Stimulated activated CD4-positive, alpha-beta T cell treated with anti-CD3 and anti-CD28 coated beads, Interleukin-4, amount 100 ng/mL, for 24 hours (primary cell): ENCODE measurements around the gene GMDS.

Source experiments
- DNase-seq: peaks from one replicate; pipeline ENCODE4 v3.0.0-alpha.2; 2020

The GMDS gene

DNA sequence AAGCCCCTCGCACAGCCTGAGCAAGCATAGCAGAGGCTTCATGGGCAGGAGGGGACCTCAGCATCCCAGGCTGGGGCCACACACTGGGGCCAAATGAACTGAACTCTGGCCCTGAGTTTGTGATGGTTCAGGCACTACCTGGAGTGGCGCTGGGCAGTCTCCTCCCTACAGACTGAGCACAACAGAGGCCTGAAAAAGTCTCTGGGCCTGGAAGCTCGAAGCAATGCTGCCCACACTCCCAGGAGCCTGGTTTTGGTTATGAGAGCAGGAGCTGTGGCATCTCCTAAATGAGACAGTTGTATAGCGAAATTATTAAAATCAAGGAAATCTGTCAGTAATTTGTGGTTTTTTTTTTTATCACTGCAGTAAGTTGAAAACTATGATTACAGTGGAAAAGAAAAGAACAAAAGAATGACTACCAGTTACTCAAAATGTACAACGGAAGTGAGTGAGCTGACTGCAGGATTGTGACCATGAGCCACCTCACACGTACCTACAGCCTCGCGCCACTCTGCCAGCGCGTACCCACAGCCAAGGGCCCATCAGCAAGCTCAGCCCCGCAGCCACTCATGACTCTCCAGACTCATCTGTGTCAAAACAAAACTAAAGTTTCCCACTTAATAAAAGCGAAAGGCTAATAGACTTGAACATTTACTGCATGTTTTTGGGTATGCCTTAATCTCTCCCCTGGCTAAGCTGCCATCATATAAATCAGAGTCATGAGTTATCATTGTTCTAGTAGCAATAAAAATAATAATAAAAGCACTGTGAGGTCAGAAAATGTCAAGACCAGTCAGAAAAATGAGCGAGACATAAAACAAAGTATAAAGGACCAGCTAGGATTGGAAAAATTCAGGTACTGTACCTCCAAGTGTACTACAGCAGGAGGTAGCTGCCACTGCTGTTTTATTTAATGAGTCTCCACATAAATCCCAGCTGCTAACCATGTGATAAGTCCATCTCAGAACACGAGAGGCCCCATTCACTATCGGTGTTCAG lies 458.7 kb downstream of the GMDS start:
- DNase-seq, result peak; percentile 49

DNA sequence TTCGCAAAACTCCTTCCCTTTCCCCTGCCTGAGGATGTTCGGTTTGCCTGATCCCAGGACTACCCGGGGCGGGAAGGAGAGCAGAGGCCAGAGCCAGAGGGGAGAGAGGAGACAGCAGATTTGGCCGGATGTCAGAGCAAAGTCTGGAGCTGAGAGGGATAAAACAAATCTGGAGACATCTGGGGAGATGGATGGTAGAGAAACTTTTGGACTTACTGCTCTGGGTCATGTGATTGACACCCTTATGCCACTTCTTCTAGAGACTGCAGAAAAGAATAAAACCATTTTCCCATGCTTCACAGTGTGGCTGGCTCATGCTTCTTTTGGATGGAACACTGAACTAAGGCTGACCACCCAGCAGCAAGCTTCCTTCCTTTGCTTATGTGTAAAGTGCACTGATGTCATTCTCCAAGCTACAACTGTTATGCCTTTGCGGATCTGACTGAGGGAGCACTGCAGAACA lies 461.0 kb downstream of the GMDS start:
- no peak for DNase-seq

DNA sequence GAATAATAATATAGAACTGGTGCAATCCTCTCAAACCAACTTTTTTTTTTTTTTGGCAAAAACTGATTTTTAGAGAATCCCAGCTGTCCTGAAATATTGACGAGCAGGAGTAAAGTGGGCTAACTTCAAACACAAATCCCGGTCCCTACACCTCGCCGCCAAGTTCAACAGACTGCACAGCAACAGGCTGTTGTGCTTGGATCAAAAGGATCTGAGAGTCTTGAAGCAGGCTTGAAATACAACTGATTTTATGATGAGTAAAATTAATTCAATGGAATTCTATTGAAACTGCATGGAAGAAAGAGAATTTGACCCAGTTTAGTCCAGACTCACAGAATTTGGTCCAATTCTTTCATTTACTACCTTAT lies 463.6 kb downstream of the GMDS start:
- no peak for DNase-seq

DNA sequence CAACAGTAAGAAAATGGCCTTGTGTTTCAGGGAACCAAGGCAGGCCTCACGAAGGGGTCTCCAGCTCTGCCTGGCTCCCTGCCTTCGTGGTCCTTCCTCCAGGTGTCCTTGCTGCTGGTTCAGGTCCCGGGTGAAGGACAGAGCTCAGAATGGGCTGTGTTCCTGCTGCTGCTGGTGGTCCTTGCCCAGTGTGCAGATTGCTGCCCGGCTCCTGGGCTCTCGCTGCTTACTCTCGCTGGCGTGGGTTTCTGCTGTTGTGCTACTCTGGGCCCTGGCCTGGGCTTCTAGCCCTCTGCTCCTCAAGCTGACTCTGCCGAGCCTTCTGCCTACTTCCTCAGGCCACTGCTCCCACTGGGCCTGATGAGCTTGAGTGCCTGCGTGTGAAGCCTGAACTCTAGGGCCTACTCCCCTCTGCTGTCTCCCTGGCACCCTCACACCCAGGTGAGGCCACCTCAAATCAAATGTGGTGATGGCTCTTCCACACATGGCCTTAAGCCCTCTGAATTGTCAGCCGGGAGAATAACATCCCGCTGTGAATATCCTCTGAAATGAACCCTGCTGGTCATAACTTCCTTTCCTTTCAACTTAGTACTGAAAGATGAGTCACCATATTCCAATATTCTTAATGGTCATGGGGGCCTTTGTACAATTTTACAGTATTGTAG lies 464.1 kb downstream of the GMDS start:
- no peak for DNase-seq

DNA sequence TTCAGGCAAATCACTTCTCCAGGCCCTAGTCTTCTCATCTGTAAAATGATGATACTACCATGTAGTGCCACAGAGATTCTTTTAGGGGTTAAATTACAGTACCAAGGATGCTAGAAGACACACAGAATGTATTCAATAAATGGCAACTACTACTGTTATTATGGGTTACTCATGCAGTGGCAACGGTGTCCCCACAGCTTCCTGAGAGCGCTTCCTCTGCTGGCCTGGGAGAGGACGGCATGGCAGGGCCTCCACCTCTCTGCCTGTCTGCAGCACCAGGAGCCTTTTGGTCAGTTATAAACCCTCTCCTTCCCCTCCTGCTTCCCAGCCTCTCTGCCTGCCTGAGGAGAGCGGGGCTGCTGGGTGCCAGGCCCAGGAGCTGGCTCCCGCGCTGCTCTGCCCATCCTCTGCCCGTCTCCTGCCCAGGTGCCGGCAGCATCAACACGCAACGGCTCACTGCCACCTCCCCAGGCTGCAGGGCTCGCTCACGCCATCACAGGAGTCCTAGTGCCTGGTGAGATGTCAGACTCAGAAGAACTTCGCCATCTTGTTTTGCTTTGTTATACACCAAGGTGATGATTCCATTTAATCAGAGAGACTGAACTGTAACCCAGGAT lies 465.0 kb downstream of the GMDS start:
- DNase-seq, result no peak

DNA sequence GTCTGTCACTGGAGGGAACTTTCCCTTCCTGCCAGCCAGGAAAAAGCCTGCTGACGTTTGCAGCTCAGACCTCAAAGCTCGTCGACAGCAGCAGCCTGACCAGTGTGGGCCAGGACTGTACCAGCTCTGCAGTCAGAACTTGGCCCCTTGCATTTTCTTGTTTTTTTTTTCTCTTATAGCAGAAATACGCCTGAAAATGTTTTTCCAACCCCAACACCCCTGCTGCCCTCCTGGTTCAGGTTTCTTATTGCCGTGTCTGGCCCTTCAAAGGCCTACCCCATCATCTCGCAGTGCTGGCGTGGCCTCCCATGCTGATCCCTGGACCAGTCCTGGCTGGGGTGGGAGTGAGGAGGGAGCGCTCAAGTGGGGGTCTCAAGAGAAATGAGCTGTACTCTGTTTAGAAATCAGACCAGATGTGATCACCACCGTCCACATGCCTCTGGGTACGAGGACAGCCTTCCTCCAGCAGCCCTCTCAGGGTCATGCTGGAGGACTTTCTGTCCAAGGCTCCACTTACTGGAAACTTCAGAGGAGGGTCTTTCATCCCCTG lies 466.6 kb downstream of the GMDS start:
- no peak for DNase-seq

DNA sequence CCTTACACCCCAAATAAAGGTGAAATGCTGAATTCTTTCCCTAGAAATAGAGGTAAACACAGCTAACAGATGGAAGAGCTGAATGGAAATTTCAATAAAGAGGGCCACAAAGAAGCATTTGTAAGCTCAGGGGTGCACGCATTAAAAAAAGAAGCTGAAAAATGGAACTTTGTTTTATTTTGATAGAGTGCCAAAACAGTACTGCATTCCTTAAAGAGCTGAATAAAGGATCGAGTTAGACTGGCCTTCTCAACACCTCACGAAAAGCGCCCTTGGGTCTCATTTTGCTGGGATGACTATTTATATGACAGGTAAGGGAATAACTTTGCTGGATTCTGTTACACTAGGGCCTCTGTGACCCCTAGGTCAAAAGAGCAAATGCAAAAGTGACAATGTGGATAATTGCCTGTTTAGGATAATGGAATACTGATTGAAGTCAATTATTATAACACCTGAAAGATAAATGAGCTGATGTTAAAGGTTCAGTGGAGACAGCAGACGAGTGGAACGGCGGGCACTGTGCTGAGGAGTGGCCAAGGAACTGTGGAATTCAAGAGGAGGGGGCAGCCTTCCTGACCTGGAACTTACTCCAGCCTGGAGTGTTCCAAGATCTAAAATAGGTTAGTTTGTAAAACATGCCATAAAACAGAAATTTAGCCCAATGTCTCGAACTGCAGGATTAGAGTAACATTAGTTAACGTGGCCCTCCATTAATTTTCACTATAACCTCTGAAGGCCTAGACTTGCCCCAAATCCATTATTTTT lies 467.3 kb downstream of the GMDS start:
- DNase-seq, result no peak

DNA sequence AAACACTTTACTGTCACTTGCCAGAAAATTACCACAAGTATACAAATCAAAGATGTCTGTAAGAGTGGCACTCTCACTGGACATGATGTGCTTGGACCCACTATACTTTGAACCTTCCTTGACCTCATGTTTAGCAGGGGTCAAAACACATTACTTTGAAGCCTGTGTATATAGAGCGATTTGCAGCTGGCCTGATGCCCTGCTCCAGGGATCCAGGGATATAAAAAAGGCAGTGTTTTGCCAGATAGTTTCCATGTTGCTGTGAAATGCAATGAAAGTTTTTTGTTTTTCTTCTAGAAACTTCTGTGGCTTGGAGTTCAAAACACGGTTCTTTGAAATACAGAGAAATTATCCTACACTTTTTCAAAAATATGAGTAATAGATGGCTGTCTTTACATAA lies 470.0 kb downstream of the GMDS start:
- DNase-seq, result no peak

DNA sequence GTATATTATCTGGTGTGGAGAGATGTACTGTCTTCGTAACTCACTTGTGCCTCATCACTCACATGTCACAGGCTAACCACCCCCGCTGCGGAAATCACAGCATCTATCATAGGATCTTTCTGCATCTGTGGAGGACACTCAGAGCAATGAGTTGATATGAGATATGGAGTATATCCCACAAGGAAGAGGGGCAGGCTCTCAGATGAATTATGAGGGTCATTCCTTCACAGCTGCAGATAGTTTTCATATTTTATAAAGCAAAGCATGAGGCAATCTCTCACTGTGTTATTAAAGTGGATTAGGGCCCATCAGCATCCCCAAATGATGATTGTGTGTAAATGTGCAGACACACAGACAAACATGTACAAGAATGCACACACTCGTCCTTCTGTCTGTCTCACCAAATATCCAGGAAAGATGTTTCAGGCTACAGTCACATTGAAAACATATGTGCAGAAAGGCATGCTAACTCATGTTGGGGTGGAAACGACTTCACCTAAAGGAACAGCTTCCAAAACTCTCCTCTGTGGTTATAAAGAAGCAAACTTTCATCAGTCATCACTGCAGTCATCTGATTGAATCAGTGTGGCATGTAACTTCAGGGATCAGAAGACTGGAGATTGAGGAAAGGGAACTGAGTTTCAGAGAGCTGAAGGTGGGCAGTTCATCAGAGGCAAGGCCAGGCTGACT lies 471.0 kb downstream of the GMDS start:
- DNase-seq, result no peak

DNA sequence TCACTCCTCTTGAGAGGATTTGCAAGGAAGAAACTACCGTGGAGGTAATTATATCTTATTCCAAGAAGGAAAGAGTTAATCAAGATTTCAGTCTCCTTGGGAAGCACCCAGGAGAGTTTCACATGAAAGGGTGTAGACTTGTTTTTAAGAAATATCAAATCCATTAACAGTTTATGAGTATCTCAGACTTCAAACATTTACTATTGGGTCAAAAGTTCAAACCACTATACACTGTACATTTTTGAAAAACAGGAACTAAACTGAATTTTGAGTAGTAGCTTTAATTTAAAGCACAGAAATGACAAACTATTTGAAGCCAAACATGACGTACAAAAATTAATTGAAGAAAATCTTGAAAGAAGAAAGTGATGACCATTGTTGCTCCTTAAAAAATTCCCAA lies 471.7 kb downstream of the GMDS start:
- no peak for DNase-seq

DNA sequence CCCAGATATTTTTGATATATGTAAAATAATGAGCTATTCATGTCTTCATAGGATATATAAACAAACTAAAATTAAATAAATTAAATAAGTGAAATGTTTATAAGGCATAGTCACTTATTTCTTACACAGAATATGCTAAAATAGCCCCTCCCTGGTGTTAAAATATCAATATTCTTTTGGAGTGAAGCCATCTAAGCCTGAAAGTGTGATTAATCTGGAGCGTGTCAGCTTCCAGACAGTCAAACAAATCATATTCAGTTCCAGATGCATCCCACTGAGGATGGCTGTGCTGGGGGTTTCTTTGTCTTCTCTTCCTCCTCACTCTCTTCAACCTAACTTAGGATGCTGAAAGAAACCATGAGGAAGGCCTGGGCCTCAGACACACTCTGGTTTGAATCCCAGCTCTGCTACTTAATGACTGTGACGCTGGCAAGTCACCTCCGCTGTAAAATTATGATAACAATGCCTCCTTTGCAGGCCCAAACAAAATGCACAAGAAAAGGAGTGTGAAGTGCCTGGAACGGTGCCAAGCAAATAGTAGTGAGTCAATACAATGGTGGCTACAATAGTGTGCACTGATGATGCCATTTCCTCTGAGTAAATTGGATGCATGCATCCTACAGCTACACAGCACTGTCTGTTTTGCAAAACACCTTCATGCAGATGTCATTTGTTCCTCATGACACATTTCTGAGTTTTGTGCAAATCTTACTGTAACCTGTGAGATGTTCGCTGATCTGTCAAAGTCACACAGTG lies 474.3 kb downstream of the GMDS start:
- peak; percentile 47 for DNase-seq

DNA sequence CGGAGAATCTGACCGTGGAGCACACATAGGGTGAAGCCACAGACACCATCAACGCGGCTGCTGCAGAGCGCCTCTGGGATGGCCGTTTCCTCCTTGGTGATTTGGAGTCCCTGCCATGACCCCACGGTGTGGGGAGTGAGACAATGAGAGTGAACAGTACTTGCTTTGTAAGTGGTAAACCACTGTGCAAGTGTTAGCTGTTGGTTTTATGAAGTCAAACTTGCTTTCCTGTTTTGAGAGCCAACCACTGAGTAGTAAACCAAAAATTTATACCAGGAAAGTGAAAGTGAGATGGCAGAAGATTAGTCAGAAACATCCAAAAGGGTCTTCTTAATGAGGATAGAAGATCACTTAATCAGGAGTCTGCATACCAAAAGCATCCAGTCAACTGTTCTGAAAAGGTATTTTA lies 475.0 kb downstream of the GMDS start:
- DNase-seq, result peak; percentile 36

DNA sequence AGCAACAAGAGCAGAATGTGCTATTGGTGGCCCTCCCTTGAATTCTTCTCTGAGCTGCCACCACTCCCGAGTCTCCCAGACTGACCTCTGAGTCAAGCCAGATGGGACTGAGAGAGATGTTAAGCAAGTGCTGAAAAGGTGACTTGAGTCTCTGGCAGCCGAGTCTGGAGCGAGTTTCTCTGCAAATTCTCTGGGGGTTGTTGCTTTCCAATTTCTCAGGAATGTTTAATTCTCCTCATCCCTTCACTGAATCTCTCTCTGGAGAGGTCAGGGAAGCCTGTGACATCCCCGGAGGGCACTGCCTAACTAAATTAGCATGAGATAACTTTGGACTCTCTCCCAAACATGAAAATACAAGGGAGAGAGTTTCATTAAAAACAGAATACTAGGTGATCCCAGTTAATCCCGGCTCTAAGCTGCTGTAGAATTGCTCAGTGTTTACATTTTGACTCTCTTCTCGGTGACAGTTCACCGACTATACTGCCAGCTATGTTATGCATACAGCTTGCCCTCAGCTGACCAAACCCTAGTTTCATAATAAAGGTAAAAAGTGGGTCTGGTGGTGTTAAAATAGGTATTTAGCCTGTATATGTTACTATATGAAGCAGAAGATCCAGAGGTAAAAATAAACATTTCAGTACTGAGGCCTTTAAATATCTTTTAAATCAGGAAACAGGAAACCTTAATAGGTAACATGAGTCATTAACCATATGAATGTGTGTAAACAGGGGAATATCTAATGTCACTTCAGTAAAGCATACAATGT lies 477.7 kb downstream of the GMDS start:
- no peak for DNase-seq

DNA sequence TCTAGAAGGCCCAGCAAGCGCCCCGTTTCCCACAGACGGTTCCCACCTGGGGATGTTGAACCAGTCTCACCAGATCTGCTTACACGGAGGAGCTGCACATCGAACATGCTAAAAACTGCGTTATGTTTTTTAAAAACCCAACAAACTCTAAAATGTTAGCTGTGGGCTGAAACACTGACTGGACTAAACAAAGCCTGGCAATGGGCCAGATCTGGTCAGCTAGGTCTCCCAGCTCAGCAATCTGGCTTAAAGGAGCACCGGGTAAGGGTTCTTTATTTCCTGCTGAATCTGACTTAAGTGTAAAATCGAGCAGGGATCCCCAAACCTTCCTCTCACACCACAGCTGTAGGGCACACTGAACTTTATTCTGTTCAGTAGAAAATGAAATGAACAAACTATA lies 478.8 kb downstream of the GMDS start:
- no peak for DNase-seq

DNA sequence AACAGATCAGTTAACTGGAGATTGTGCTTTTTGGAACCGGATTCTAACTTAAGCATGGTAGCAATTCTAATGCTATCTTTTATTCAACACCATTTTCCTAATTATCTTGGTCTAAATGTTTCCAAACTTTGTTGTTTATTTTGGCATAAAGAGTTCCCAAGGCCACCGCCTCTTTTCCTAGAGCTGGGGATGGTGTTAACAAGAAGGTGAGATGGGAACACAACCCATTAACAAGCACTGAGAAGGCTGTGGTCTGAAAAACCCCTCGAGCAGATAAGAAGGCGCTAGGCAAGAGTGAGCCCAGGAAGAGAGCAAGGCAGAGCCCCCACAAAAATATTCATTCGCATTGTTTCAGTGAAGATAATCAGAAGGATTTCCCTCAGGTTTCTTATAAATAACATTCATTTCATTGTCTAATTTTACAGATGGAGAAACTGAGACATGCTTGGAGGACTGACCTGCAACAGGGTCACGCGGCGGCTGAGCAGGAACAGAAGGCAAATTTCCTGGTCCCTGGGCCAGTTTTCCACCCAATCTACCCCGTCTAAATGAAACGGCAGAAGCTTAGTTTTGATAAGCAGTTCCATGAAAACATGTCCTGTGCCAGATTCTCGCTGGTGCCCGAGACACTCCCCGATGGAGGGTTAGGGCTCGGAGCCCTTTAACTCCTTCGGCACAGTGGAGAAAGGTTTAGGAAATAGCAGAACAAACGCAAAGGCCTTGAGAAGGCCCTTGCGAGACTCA lies 480.1 kb downstream of the GMDS start:
- DNase-seq, result no peak

DNA sequence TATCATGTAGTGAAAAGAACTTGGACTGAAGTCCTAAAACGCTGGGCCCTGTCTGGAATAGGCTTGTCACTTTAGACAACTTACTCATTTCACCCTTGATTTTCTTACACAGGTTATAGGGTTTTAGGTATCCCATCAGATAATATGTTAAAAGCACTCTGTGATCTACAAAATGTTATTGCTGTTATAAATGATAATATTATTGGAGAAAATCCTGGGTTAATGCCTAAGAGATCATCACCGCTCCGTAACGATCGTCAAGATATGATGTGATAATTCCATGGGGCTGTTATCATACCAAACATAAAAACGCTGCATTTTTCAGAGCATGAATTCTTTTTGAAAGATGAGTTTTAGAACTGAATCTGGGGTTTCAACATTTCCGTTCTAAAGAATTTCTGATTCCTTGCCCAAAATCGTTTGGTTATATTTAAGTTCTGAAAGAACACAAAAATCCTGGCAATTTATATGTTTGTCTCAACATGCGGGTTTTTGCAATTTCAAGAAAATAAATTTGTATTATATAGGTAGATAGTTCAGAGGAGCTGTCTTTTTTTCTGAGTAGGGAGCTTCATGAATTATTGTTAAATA lies 480.9 kb downstream of the GMDS start:
- DNase-seq, result no peak

DNA sequence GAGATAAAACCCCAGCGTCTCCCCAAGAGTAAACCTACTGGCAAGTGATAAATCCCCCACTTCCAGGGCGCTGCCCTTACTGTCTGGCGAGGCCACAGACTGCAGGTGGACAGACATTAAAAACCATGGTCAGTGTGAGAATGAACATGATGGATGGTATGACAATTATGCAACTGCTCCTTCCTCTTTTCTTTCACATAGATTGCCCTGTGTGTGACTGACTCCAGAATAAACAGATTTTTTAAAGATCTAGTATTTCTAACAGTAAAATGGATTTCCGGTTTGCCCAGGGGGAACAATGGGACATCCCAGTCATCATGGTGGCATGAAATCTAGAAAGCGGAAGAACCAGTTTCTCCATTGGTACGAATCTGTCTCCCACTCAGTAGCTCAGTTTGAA lies 482.0 kb downstream of the GMDS start:
- no peak for DNase-seq

DNA sequence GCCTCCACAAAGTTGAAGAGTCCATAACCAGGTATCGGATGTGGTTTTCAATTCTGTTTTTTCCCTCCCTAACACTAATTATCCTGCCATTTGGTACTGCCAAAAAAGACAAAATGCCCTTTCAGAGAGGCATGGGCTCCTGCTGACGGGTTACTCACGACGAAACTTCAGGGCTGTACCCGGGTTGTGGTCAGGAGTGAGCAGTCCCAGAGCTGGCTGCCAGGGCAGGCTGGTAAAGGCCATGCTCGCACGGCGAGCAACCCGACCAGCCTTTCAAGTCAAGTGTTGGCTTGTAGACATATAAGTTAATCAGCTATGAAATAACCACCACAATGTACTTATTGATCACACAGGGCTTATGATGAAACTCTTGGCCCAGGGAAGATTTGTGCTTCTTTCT lies 483.2 kb downstream of the GMDS start:
- no peak for DNase-seq

DNA sequence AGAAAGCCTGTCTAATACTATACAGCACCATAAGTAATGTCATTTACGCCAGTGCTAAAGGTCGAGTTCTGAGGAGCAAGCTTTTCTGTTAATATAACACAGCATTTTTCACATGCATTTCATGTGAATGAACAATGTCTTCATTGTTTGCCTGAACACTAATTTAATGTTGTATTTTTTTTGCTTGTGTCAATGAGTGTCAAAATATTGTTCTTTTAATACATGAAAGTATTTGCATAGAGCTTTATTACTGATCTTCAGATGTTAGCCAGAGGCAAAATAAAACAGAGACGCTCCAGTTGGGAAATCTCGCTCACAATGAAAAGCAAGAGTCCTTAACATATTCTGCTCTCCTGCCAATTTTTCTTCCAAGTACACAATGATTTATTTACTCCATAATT lies 483.9 kb downstream of the GMDS start:
- DNase-seq, result no peak
